ENCODE measurements around the gene MYL11.

MYL11 gene

DNA sequence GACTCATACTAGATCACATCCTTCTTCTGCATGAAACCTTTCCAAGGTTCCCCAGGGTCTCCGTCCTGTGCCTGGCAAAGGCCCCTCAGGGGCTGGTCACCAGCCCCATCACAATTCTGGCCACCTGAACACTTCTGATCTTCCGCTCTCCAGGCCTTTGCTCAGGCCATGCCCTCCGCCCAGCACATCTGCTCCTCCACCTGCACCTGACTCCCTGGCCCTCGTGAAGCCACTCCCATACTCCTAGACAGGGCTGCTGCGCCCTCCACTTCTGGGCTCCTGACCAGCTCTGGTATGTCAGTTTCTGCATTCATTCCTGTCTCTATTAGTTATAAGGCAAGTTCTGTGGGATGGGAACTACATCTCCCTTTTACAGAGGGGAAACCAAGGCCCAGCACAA is 1.9 kb upstream of the MYL11 start:
- Mint-ChIP-seq H3K9me3 (no peaks in the 10 kb centered on the region), H3K36me3 (peaks cover 33% of the 10 kb centered on the region), H3K4me3 (peak overlapping the region; percentile 91), H3K4me1 (peaks cover 38% of the 10 kb centered on the region), H3K27ac (peak overlapping the region; percentile 93)
- DNase-seq (ENCODE audit: low spot score in 2 of 2): no peak
- ATAC-seq: no peak

DNA sequence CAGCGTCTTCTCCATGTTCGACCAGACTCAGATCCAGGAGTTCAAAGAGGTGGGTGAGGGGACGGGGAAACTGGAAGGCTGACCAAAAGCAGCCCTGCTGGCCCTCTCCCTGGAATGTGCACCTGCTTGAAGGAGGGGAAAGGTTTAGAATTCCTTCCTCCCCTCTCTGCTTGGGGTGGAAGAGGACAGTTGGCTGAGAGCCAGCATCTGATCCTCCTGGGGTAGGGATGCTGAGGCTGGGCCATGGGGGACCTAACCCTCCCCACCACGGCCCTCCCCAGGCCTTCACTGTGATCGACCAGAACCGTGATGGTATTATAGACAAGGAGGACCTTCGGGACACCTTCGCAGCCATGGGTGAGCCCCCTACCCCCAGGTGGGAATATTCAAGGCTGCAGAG is 1.3 kb downstream of the MYL11 start:
- DNase-seq (ENCODE audit: low spot score in 2 of 2): no peak
- no peak overlapping the region for H3K4me3 Mint-ChIP-seq
- no peak for ATAC-seq
- H3K36me3 Mint-ChIP-seq: peaks cover 41% of the 10 kb centered on the region
- peak overlapping the region; percentile 63 for H3K27ac Mint-ChIP-seq
- H3K9me3 Mint-ChIP-seq: no peaks in the 10 kb centered on the region
- peaks cover 58% of the 10 kb centered on the region for H3K4me1 Mint-ChIP-seq

DNA sequence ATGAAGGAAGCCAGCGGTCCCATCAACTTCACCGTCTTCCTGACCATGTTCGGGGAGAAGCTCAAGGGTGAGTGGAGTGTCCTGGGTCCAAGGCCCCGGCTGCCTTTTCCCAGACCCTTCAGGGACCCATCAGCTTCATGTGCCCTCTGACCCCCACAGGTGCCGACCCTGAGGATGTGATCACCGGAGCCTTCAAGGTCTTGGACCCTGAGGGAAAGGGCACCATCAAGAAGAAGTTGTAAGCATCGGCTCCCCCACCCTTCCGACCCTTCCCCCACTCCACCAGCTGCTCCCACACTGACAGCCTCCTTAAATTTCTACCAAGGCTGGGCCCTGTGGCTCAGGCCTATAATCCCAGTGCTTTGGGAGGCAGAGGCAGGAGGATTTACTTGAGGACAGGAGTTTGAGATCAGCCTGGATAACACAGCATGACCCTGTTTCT is 1.9 kb downstream of the MYL11 start:
- no peak for ATAC-seq
- DNase-seq (ENCODE audit: low spot score in 2 of 2): no peak
- peaks cover 41% of the 10 kb centered on the region for H3K36me3 Mint-ChIP-seq
- H3K27ac Mint-ChIP-seq: peak overlapping the region; percentile 99
- H3K4me1 Mint-ChIP-seq: peaks cover 60% of the 10 kb centered on the region
- peak overlapping the region; percentile 97 for H3K4me3 Mint-ChIP-seq
- no peaks in the 10 kb centered on the region for H3K9me3 Mint-ChIP-seq

DNA sequence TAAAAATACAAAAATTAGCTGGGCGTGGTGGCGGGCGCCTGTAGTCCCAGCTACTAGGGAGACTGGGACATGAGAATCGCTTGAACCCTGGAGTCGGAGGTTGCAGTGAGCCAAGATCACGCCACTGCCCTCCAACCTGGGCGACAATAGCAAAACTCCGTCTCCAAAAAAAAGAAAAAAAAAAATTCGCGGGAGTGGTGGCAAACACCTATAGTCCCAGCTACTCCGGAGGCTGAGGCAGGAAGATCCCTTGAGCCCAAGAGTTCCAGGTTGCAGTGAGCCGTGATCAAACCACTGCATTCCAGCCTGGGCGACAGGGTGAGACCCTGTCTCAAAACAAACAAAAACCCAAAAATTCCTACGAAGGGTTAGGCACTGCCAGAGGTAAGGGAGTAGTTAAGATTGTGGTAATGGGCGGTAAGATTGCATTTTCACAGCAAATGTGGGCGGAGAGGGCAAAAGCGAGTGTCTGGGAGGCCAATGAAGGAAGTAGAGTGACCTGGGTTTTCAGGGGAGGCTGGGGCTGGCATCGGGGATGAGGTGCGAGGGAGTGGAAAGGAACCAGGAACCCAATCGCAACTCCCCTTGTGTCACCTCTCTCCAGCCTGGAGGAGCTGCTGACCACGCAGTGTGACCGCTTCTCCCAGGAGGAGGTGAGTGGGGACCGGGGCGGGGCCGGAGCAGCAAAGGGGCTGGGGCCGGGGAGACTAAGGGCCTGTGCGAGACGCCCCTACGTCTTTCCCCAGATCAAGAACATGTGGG is 2.6 kb downstream of the MYL11 start:
- Mint-ChIP-seq H3K27ac (peak overlapping the region; percentile 99), H3K4me1 (peaks cover 57% of the 10 kb centered on the region), H3K36me3 (peaks cover 35% of the 10 kb centered on the region), H3K4me3 (peak overlapping the region; percentile 97), H3K9me3 (no peaks in the 10 kb centered on the region)
- DNase-seq (ENCODE audit: low spot score in 2 of 2) (peak in 1 of 2 donors; percentile 74), ATAC-seq (no peak)

DNA sequence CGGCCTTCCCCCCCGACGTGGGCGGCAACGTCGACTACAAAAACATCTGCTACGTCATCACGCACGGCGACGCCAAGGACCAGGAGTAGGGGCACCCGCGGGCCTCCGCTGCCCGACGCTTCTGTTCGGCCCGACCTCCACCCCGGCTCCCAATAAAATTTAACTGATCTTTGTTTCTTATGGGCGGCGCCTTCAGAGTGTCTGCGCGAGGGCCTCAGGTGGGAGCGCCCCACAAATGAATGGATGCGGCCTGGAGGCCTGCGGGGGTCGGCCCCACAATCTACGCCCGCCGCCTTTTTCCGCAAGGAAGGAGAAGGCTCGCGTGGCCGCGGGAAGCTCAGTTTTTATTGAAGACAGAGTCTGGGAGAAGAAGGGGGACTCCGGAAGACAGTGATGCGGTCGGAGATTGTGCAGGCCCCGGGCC is 3.2 kb downstream of the MYL11 start:
- no peaks in the 10 kb centered on the region for H3K9me3 Mint-ChIP-seq
- peak overlapping the region; percentile 97 for H3K4me3 Mint-ChIP-seq
- DNase-seq (ENCODE audit: low spot score in 2 of 2) (peak in 1 of 2 donors; percentile 93), ATAC-seq (peak; percentile 63)
- H3K27ac Mint-ChIP-seq: peak overlapping the region; percentile 99
- peaks cover 35% of the 10 kb centered on the region for H3K36me3 Mint-ChIP-seq
- H3K4me1 Mint-ChIP-seq: peaks cover 59% of the 10 kb centered on the region

DNA sequence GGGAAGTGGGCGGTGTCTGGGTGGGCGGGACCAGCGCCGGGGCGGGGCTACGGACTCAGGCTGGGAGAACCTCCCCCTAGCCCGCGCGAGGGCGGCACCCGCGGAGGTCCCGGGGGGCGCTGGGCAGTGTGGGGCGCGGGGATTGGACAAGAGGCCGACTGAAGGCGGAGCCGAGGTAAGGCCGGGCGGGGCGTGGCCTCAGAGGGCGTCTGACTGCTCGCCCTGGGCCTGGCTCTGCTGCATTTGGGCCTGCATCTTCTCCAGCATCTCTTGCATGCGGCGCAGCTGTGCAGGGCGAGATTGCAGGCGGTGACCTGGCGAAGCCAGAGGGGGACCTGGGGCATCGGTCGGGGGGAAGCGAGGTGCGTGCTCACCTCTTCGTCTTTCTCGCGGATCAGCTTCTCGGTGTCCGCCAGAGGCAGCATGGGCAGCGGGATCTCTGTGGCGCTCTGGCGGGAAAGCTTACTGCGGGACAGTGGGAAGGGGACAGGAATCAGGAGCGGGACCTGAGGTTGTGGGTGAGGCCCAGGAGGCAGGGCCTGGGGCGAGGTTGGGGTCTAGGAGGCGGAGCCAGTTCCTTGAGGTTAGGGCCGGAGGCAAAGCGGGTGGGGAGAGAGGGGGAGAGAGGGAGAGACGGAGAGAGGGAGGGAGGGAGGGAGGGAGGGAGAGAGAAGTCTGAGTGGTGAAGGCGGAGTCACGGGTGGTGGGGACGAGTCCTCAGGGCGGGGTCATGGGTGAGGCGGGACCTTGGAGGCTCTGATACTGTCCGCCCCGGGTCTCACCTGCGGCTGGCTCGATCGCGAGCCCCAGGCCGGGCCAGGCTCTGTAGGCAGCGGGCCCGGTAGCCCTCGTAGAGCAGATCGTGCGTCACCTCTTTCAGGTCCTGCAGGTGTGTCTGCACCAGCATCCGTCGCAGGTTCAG is 3.9 kb downstream of the MYL11 start:
- Mint-ChIP-seq H3K4me3 (peak overlapping the region; percentile 97), H3K9me3 (no peaks in the 10 kb centered on the region), H3K27ac (peak overlapping the region; percentile 99), H3K36me3 (peaks cover 35% of the 10 kb centered on the region), H3K4me1 (peaks cover 64% of the 10 kb centered on the region)
- DNase-seq (ENCODE audit: low spot score in 2 of 2) (peak; percentile 96 to 98), ATAC-seq (peak; percentile 92)

DNA sequence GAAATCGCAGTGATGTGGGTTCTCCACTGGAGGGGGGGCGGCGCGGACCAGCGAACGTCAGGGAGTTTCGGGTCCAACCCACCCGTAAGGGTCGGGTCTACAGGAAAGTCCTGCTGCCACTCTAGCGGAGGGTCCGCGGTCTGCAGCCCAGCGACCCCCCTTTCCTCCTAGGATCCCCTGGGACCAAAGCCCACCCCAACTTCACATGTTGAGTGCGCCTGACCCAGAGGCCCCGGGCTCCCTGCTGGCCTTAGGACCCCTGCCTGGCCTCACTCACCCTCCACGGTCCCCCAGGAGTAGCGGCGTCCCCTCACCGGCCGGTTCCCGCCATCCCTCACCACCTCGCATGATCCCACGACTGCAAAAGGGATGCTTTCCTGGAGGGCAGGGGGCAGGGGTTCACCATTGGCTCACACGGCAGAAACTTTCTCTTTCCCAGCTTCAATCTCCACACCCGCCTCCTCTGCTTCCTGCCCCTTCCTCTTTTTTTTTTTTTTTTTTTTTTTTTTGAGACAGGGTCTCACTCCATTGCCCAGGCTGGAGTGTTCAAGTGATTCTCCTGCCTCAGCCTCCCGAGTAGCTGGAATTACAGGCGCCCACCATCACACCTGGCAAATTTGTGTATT is 4.7 kb downstream of the MYL11 start:
- ATAC-seq: no peak
- H3K4me1 Mint-ChIP-seq: peaks cover 68% of the 10 kb centered on the region

DNA sequence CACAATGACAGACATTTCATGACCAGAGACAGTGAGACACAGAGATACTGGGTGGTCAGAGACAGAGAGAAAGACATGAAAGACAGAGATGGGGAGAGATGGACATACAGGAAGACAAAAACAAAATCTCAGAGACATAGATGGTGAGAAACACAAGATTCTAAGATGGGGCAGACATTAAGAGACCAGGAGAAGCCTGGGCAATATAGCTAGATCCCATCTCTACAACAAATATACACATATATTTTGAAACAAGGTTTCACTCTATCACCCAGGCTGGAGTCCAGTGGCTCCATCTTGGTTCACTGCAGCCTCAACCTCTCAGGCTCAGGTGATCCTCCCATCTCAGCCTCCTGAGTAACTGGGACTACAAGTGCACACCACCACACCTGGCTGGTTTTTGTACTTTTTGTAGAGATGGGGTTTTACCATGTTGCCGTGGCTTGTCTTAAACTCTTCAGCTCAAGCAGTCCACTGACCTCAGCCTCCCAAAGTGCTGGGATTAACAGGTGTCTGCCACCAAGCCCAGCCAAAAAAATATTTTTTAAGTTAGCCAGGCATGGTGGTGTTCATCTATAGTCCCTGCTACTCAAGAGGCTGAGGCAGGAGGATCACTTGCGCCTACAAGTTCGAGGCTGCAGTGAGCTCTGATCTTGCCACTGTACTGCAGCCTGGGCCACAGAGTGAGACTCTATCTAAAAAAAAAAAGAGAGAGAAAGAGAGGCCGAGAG is 5.6 kb downstream of the MYL11 start:
- Mint-ChIP-seq H3K4me3 (peak overlapping the region; percentile 97), H3K4me1 (peaks cover 68% of the 10 kb centered on the region), H3K36me3 (peaks cover 35% of the 10 kb centered on the region), H3K9me3 (no peaks in the 10 kb centered on the region), H3K27ac (peak overlapping the region; percentile 99)
- DNase-seq (ENCODE audit: low spot score in 2 of 2) (no peak), ATAC-seq (no peak)

More for the DNA sequence above, 4.7 kb downstream of the MYL11 start:
- H3K36me3 Mint-ChIP-seq: peaks cover 35% of the 10 kb centered on the region
- DNase-seq (ENCODE audit: low spot score in 2 of 2): peak in 1 of 2 donors; percentile 57
- H3K9me3 Mint-ChIP-seq: no peaks in the 10 kb centered on the region
- H3K27ac Mint-ChIP-seq: peak overlapping the region; percentile 99
- H3K4me3 Mint-ChIP-seq: peak overlapping the region; percentile 97

DNA sequence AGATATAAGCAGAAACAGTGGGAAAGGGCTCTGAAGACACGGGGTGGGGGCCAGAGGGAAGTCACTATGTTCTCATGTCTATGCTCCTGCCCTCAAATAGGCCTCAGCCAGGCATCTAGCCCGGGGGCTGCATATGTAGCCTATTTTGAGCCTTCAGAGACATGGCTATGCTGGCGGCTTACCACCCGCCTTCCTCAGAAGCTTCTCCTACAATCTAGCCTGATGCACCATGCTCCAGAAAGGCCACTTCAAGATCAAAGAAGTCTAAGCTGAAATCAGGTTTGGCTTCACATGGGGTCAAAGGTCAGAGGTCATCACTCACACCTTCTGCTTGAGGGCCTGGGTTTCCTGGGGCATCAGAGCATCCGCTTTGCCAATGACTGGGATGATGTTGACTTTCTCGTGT is 6.2 kb downstream of the MYL11 start:
- peaks cover 68% of the 10 kb centered on the region for H3K4me1 Mint-ChIP-seq
- ATAC-seq (no peak), DNase-seq (ENCODE audit: low spot score in 2 of 2) (no peak)
- no peaks in the 10 kb centered on the region for H3K9me3 Mint-ChIP-seq
- peak overlapping the region; percentile 97 for H3K4me3 Mint-ChIP-seq
- H3K27ac Mint-ChIP-seq: peak overlapping the region; percentile 96
- peaks cover 35% of the 10 kb centered on the region for H3K36me3 Mint-ChIP-seq

DNA sequence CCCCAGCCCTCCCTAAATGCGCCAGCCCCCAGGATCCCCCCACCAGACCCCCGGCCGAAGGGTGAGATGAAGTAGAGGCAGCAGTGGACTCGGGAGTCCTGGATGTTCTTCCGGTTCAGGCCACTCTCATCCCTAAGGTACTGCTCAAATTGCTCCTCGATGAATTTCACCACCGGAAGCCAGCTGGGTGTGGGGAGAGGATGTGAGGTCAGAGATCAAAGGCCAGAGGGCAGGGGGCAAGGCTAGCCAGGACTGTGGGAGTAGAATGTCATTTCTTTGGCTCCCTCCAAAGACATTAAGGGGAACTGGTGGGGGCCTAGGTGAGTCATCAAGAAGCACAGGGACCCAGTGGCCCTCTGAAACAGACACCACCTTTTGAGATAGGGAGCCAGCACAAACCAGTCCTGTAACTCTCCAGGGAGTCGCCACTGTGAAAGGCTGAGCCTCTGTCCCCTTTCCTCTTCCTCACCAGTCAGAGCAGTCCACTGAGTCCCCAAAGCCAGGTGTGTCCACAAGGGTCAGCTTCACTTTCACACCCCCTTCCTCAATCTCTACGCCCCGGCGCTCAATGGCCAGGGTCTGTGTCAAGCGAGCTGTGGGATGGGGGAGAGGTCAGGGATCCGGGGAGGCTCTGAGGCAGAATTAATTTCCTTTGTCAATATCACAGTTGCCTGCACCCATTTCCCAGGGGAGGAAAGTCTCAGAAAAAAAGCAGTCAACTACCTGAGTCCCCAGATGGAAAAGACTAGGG is 6.9 kb downstream of the MYL11 start:
- Mint-ChIP-seq H3K27ac (peak overlapping the region; percentile 96), H3K36me3 (peaks cover 35% of the 10 kb centered on the region), H3K9me3 (no peaks in the 10 kb centered on the region), H3K4me1 (peaks cover 68% of the 10 kb centered on the region), H3K4me3 (peak overlapping the region; percentile 97)
- peak in 1 of 2 donors; percentile 65 for DNase-seq (ENCODE audit: low spot score in 2 of 2)
- ATAC-seq: no peak

DNA sequence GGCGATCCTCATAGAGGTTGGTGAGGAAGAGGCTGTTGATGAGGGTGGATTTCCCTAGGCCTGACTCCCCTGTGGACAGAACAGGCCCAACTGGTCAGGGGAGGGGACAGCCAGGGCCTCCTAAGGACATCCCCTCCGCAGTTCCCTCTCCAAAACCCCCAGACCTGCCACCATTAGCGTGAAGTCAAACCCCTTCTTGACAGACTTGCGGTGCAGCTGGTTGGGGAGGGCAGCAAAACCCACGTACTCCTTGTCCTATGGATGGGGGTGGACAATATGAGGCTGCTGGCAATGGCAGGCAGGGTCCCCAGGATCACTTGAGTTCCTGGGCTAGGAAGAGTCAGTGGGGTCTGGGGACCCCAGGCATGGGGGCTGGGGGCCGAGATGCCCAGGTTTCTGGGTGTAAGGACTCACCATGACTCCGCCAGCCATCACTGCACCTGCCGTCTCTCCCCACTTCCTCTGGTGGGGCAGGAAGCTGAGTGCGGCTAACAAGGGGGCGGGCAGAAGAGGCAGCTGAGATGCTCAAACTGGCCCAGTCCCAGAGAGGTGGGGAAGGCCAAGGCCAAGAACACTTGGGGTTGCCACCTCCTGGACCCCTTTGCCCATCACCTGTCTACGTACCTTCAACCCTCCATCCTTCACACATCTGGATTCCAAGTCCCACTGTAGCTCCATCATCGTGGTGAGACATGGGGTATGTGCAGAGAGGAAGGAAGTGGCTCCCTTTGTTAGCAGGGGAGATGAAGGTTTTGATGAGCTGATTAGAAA is 7.7 kb downstream of the MYL11 start, which contains the start of gene SEPTIN1:
TSS of gene SEPTIN1 (minus strand) at position 451 of the 771 bp plus-strand sequence. CDS start at position 432, 19 bp downstream.
- Mint-ChIP-seq H3K27ac (peak within 1 kb of the TSS; percentile 96), H3K9me3 (no peaks in the 10 kb centered on the region), H3K4me3 (peak within 1 kb of the TSS; percentile 97), H3K4me1 (peaks cover 64% of the 10 kb centered on the region), H3K36me3 (peaks cover 32% of the 10 kb centered on the region)
- ATAC-seq: peak; percentile 65
- peak; percentile 58 to 88 for DNase-seq (ENCODE audit: low spot score in 2 of 2)

DNA sequence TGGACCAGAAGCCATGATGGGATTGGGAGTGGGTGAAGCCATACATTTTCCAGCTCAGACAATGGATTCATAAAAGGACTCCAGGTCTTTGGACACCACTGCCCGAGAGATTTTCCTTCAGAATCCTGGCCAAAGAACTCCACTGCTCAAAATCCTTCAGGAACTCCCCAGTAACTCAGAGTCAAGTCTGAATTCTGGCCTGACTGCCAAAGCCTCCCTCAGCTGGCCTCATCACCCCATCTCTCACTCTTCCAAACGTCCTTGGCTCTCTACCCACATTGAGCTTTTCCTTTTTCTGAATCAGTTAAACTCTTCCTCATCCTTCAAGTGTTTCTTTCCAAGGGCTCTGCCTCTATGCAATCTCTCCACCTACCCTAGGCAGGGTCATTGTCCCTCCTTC is 8.9 kb downstream of the MYL11 start:
- no peak for DNase-seq (ENCODE audit: low spot score in 2 of 2)
- peak overlapping the region; percentile 96 for H3K27ac Mint-ChIP-seq
- no peaks in the 10 kb centered on the region for H3K9me3 Mint-ChIP-seq
- H3K36me3 Mint-ChIP-seq: peaks cover 19% of the 10 kb centered on the region
- H3K4me1 Mint-ChIP-seq: peaks cover 52% of the 10 kb centered on the region
- no peak for ATAC-seq
- peak overlapping the region; percentile 97 for H3K4me3 Mint-ChIP-seq

DNA sequence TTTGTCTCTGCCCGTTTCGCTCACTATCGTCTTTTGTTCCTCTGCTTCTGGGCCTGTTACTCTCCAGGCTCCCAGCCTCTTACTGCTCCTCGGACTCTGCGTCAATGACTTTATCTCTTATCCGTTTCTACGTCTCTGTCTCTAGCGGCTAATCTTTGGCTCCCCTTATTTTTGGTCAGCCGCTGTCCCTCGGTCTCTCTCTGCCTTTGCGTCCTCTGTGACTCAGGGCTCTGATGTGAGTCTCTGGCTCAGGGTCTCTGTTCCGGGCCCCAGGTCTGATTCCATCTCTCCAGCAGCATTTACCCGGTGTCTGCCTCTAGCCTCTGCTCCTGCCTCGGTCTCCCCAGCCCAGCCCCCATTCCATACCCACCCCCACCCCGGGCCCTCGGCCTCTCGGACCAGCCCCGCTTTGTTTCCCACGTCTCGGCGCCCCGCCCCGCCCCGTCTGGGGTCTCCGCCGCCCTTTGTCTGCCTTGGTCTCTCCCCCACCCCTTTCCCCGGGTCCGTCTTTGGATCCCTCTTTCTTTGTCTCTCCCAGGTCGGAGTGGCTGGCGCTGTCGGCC is 20.1 kb downstream of the MYL11 start:
- no peak for ATAC-seq
- peak overlapping the region; percentile 93 for H3K27ac Mint-ChIP-seq
- H3K36me3 Mint-ChIP-seq: peaks cover 28% of the 10 kb centered on the region
- no peaks in the 10 kb centered on the region for H3K9me3 Mint-ChIP-seq
- DNase-seq (ENCODE audit: low spot score in 2 of 2): no peak
- peaks cover 39% of the 10 kb centered on the region for H3K4me1 Mint-ChIP-seq
- H3K4me3 Mint-ChIP-seq: peak overlapping the region; percentile 83

All from stimulated activated effector memory CD8-positive, alpha-beta T cell treated with anti-CD3 and anti-CD28 coated beads, Interleukin-12 subunit alpha, Interleukin-12 subunit beta, amount 100 ng/mL, for 72 hours (primary cell).